ENCODE results near the gene UMAD1.

- no peak for TF ChIP-seq CTCF (conservative IDR thresholded peaks at IDR 0.05; ENCODE audit: low read length)
- no peak for TF ChIP-seq EZH2phosphoT487 (IDR thresholded peaks at IDR 0.05; ENCODE audit: borderline replicate concordance)
Measured at GRCh38 chr7:7688310-7688709, 47.8 kb downstream of the UMAD1 start.
